ENCODE results near the gene ZSCAN25.

The ZSCAN25 gene

GRCh38 chr7:99619571-99620130, 2.9 kb downstream of the ZSCAN25 start:
- no peak for TF ChIP-seq CTCF (IDR thresholded peaks at IDR 0.05; ENCODE audit: control insufficient read depth, extremely low read depth, insufficient read depth)
- H3K4me3 ChIP-seq (ENCODE audit: low read depth, low read length), result no peak overlapping the region
- DNase-seq (ENCODE audit: low read depth), result no peak

GRCh38 chr7:99621271-99621670, 4.5 kb downstream of the ZSCAN25 start:
- no peak overlapping the region for H3K4me3 ChIP-seq (ENCODE audit: low read depth, low read length)
- no peak for TF ChIP-seq CTCF (IDR thresholded peaks at IDR 0.05; ENCODE audit: control insufficient read depth, extremely low read depth, insufficient read depth)
- DNase-seq (ENCODE audit: low read depth), result no peak

- no peak overlapping the region for H3K4me3 ChIP-seq (ENCODE audit: low read depth, low read length)
- TF ChIP-seq CTCF (IDR thresholded peaks at IDR 0.05; ENCODE audit: control insufficient read depth, extremely low read depth, insufficient read depth), result no peak
- DNase-seq (ENCODE audit: low read depth), result no peak
Observed at GRCh38 chr7:99622596-99622995, 5.8 kb downstream of the ZSCAN25 start.

GRCh38 chr7:99623091-99623693, 6.4 kb downstream of the ZSCAN25 start:
- DNase-seq (ENCODE audit: low read depth), result no peak
- no peak overlapping the region for H3K4me3 ChIP-seq (ENCODE audit: low read depth, low read length)
- TF ChIP-seq CTCF (IDR thresholded peaks at IDR 0.05; ENCODE audit: control insufficient read depth, extremely low read depth, insufficient read depth), result no peak

- TF ChIP-seq CTCF (IDR thresholded peaks at IDR 0.05; ENCODE audit: control insufficient read depth, extremely low read depth, insufficient read depth), result no peak
- no peak for DNase-seq (ENCODE audit: low read depth)
- no peak overlapping the region for H3K4me3 ChIP-seq (ENCODE audit: low read depth, low read length)
Observed at GRCh38 chr7:99623702-99624447, 7.1 kb downstream of the ZSCAN25 start.

GRCh38 chr7:99624484-99624883, 7.7 kb downstream of the ZSCAN25 start:
- TF ChIP-seq CTCF (IDR thresholded peaks at IDR 0.05; ENCODE audit: control insufficient read depth, extremely low read depth, insufficient read depth), result no peak
- DNase-seq (ENCODE audit: low read depth), result no peak
- no peak overlapping the region for H3K4me3 ChIP-seq (ENCODE audit: low read depth, low read length)

Data from LNCaP clone FGC (cell line).